GM12892 (cell line): ENCODE measurements around the gene KLHL17.

Experiments
- POLR2A ChIP-seq: IDR thresholded peaks from 2 replicates; pipeline ENCODE4 v1.6.1; 2011; ENCODE audit warnings: low read depth, low read length, control low read depth
- POLR2AphosphoS5 ChIP-seq: IDR thresholded peaks from 2 replicates; pipeline ENCODE4 v1.6.1; 2011; ENCODE audit warnings: low read depth, low read length, control low read depth
- TAF1 ChIP-seq: IDR thresholded peaks from 2 replicates; pipeline ENCODE4 v1.6.1; 2011; ENCODE audit warnings: low read depth, mild to moderate bottlenecking, control low read depth, low read length, borderline replicate concordance

GRCh38 chr1:983798-984475, 23.6 kb downstream of the KLHL17 start:
- TF ChIP-seq POLR2AphosphoS5 (no peak), POLR2A (no peak), TAF1 (no peak)
